ENCODE measurements around the gene HS3ST3A1. TPM values are rescaled to one million over a fixed set of nuclear protein-coding genes. Genes with fewer than 3 reads are reported as not detected.

The HS3ST3A1 gene
- 18.7 and 36.3 TPM in 2 replicates for total RNA-seq

GRCh38 chr17:13601776-13602551, at the start of gene HS3ST3A1:
HS3ST3A1 (minus strand) TSS chr17:13601929; CDS start chr17:13601129, 800 bp downstream.

All from smooth muscle cell of the umbilical artery (primary cell).